HCT116 (cell line): ENCODE results near the gene RAPGEF1. TPM values are rescaled to one million over a fixed set of nuclear protein-coding genes. Genes with fewer than 3 reads are reported as not detected.

Source experiments
- ATAC-seq: fragments of 200-7000 bp; cut with Tn5 transposase; 2 replicates; pipeline ENCODE4 v1.9.1; 2020; ENCODE audit warnings: mild to moderate bottlenecking, moderate library complexity
- BruUV-seq: library from RNA; stranded (reverse); fragments of 400-500 nt; replicated peaks from 2 replicates; lab custom pipeline; 2021; lab: Mats Ljungman, UMichigan
- CTCF ChIA-PET: fragments of 300-600 bp; sonication (Branson Sonifier 250); formaldehyde crosslinking; loops from one replicate; lab custom pipeline; 2021; ENCODE audit warnings: antibody characterized with exemption; lab: Charles Lee
- POLR2A ChIA-PET: fragments of 300-600, 350-600 bp; sonication (Branson Sonifier 250); formaldehyde crosslinking; loops from one replicate; lab custom pipeline; 2021; ENCODE audit warnings: antibody characterized with exemption; lab: Charles Lee
- RAD21 ChIA-PET, 2 experiments: fragments of 300-600 bp; sonication (Branson Sonifier 250); formaldehyde crosslinking; loops; one replicate each; lab custom pipeline; 2023; ENCODE audit warnings: low total read pairs in 2 of 2; ENCODE audit not compliant: uncharacterized antibody in 2 of 2, unreplicated experiment in 2 of 2, low non-redundant PET in 1 of 2; lab: Charles Lee
- DNase-seq: peaks from one replicate; pipeline ENCODE4 v3.0.0-alpha.2; 2010; ENCODE audit warnings: low read depth, low spot score
- H2AFZ ChIP-seq: fragments of 200-600 bp; shearing (Covaris generic), sonication (generic); 2 replicates; pipeline ENCODE4 v1.6.1; 2017; ENCODE audit warnings: low read depth, mixed run types, mixed read lengths, antibody characterized with exemption, low read length; ENCODE audit not compliant: poor library complexity, severe bottlenecking
- H3K27ac ChIP-seq: 2 replicates; pipeline ENCODE4 v1.5.1; 2012; ENCODE audit warnings: low read depth, low read length
- H3K27me3 ChIP-seq: fragments of 200-600 bp; sonication (generic); 2 replicates; pipeline ENCODE4 v1.6.1; 2016; ENCODE audit warnings: mixed run types, low read length, mixed read lengths; ENCODE audit not compliant: insufficient read depth
- H3K36me3 ChIP-seq, 2 experiments: fragments of 200-500 bp in 1 of 2; fragments of 200-600 bp in 1 of 2; sonication (Bioruptor generic) in 1 of 2; sonication (generic) in 1 of 2; 2 replicates each; pipeline versions ENCODE4 v1.5.1 to v1.6.1; 2014 to 2016; ENCODE audit warnings: low read length in 2 of 2, inconsistent platforms in 1 of 2, mixed read lengths in 1 of 2, mixed run types in 1 of 2; ENCODE audit not compliant: insufficient read depth in 2 of 2, control insufficient read depth in 1 of 2
- H3K4me1 ChIP-seq, 2 experiments: fragments of 200-600 bp in 1 of 2; sonication (generic) in 1 of 2; 2 replicates each; pipeline versions ENCODE4 v1.5.1 to v1.6.1; 2012 to 2017; ENCODE audit warnings: low read length in 2 of 2, inconsistent platforms in 1 of 2, mild to moderate bottlenecking in 1 of 2, mixed read lengths in 1 of 2, mixed run types in 1 of 2, moderate library complexity in 1 of 2; ENCODE audit not compliant: insufficient read depth in 2 of 2, control insufficient read depth in 1 of 2
- H3K4me2 ChIP-seq: fragments of 200-600 bp; sonication (generic); 2 replicates; pipeline ENCODE4 v1.6.1; 2017; ENCODE audit warnings: mixed run types, low read length, mixed read lengths
- H3K4me3 ChIP-seq, 2 experiments: fragments of 200-600 bp in 1 of 2; sonication (generic) in 1 of 2; replicated peaks in 1 of 2; 2 replicates each; pipeline ENCODE4 v1.5.1; 2011 to 2016; ENCODE audit warnings: low read length in 2 of 2, control low read depth in 1 of 2, low read depth in 1 of 2, mild to moderate bottlenecking in 1 of 2, mixed read lengths in 1 of 2, mixed run types in 1 of 2
- H3K79me2 ChIP-seq: fragments of 200-600 bp; sonication (generic); 2 replicates; pipeline ENCODE4 v1.6.1; 2017; ENCODE audit warnings: mild to moderate bottlenecking, mixed run types, low read length, moderate library complexity, mixed read lengths; ENCODE audit not compliant: insufficient read depth
- H3K9ac ChIP-seq: fragments of 200-600 bp; sonication (generic); 2 replicates; pipeline ENCODE4 v1.6.1; 2016; ENCODE audit warnings: low read length, mixed read lengths
- H3K9me2 ChIP-seq: fragments of 200-600 bp; sonication (generic), shearing (Covaris generic); 2 replicates; pipeline ENCODE4 v1.6.1; 2017; ENCODE audit warnings: mixed run types, mild to moderate bottlenecking, moderate library complexity; ENCODE audit not compliant: insufficient read depth
- H3K9me3 ChIP-seq, 2 experiments: fragments of 200-500 bp in 1 of 2; fragments of 200-600 bp in 1 of 2; sonication (Bioruptor generic) in 1 of 2; sonication (generic) in 1 of 2; 2 replicates each; pipeline ENCODE4 v1.6.1; 2014 to 2017; ENCODE audit warnings: low read length in 2 of 2, mixed read lengths in 2 of 2, inconsistent platforms in 1 of 2, low read depth in 1 of 2, mild to moderate bottlenecking in 1 of 2, mixed run types in 1 of 2, moderate library complexity in 1 of 2; ENCODE audit not compliant: control insufficient read depth in 1 of 2, insufficient read depth in 1 of 2
- H4K20me1 ChIP-seq: fragments of 200-600 bp; sonication (generic), shearing (Covaris generic); 2 replicates; pipeline ENCODE4 v1.6.1; 2017; ENCODE audit warnings: mixed run types, mild to moderate bottlenecking, moderate library complexity; ENCODE audit not compliant: insufficient read depth
- CBX3 ChIP-seq: IDR thresholded peaks from 2 replicates; pipeline ENCODE4 v1.6.1; 2012; ENCODE audit warnings: low read depth
- CEBPB ChIP-seq: IDR thresholded peaks from 2 replicates; pipeline ENCODE4 v1.6.1; 2012; ENCODE audit warnings: low read depth
- ELF1 ChIP-seq: IDR thresholded peaks from 2 replicates; pipeline ENCODE4 v1.6.1; 2012; ENCODE audit warnings: low read depth, borderline replicate concordance
- EZH2 ChIP-seq: fragments of 200-600 bp; sonication (generic); IDR thresholded peaks from 2 replicates; pipeline ENCODE4 v1.6.1; 2017; ENCODE audit warnings: antibody characterized with exemption, mixed run types
- EZH2phosphoT487 ChIP-seq: fragments of 200-600 bp; IDR thresholded peaks from 2 replicates; pipeline ENCODE4 v1.6.1; 2018; ENCODE audit warnings: antibody characterized with exemption, borderline replicate concordance
- JUND ChIP-seq: IDR thresholded peaks from 2 replicates; pipeline ENCODE4 v1.6.1; 2012
- MAX ChIP-seq: IDR thresholded peaks from 2 replicates; pipeline ENCODE4 v1.6.1; 2012
- POLR2A ChIP-seq: IDR thresholded peaks from 2 replicates; pipeline ENCODE4 v1.7.0; 2011; ENCODE audit warnings: borderline replicate concordance; ENCODE audit not compliant: insufficient read depth, insufficient read length; ENCODE audit errors: extremely low read depth
- POLR2AphosphoS5 ChIP-seq: IDR thresholded peaks from 2 replicates; pipeline ENCODE4 v1.6.1; 2011; ENCODE audit warnings: mild to moderate bottlenecking, low read depth, low read length, moderate library complexity
- RAD21 ChIP-seq: IDR thresholded peaks from 2 replicates; pipeline ENCODE4 v1.6.1; 2012; ENCODE audit warnings: low read depth, mild to moderate bottlenecking
- SIN3A ChIP-seq: IDR thresholded peaks from 2 replicates; pipeline ENCODE4 v1.6.1; 2012; ENCODE audit warnings: low read depth
- SRF ChIP-seq: IDR thresholded peaks from 2 replicates; pipeline ENCODE4 v1.6.1; 2012; ENCODE audit warnings: low read depth
- TCF7L2 ChIP-seq: IDR thresholded peaks from 2 replicates; pipeline ENCODE4 v1.7.0; 2011; ENCODE audit warnings: borderline replicate concordance, inconsistent platforms; ENCODE audit not compliant: insufficient read depth, insufficient read length; ENCODE audit errors: extremely low read depth
- ZBTB33 ChIP-seq: IDR thresholded peaks from 2 replicates; pipeline ENCODE4 v1.6.1; 2011; ENCODE audit warnings: mild to moderate bottlenecking, low read length, moderate library complexity; ENCODE audit not compliant: insufficient replicate concordance; ENCODE audit errors: extremely low read depth
- ZFX ChIP-seq: fragments of 450-650 bp; IDR thresholded peaks from 2 replicates; pipeline ENCODE4 v1.6.1; 2017
- ZNF274 ChIP-seq: fragments of 200-500 bp; sonication (Bioruptor generic); IDR thresholded peaks from 2 replicates; pipeline ENCODE4 v1.6.1; 2014; ENCODE audit warnings: mild to moderate bottlenecking, low read depth, low read length, inconsistent platforms
- intact Hi-C: fragments of 100-400 bp; cut with micrococcal nuclease; formaldehyde crosslinking; loops from 2 replicates; pipeline ENCODE4 v1.10.0; 2022
- total RNA-seq: library from RNA; stranded (reverse); gene quantifications from one replicate; pipeline ENCODE4 v1.2.1, GENCODE V29; 2021; ENCODE audit not compliant: unreplicated experiment

The RAPGEF1 gene
- total RNA-seq, 1 experiment from 2014 or later: 43.0 TPM

- no TSS peak for BruUV-seq
- Histone ChIP-seq H3K27me3 (no peaks in the 10 kb centered on the region), H3K9me2 (no peaks in the 10 kb centered on the region), H3K9ac (no peak overlapping the region), H3K4me2 (no peak overlapping the region), H2AFZ (no peak overlapping the region), H3K9me3 (no peaks in the 10 kb centered on the region), H3K4me1 (no peaks in the 10 kb centered on the region), H3K79me2 (no peaks in the 10 kb centered on the region), H3K4me3 (no peak overlapping the region), H4K20me1 (no peaks in the 10 kb centered on the region), H3K36me3 (no peaks in the 10 kb centered on the region; a peak in 1 of 4 replicates), H3K27ac (no peak overlapping the region)
- intact Hi-C loops: no loop called here
- no peak for TF ChIP-seq ZFX
- TF ChIP-seq CBX3: no peak
- no peak for TF ChIP-seq POLR2A
- no peak for TF ChIP-seq ZNF274
- no peak for TF ChIP-seq EZH2
- no peak for TF ChIP-seq MAX
- no peak for TF ChIP-seq SRF
- no peak for TF ChIP-seq ZBTB33
- TF ChIP-seq POLR2AphosphoS5: no peak
- CTCF ChIA-PET: interaction anchor here (1.3 kb wide), 1 partner anchor 156 kb away, joined by 4 read pairs; no protein-coding TSS in a partner anchor
- DNase-seq (no peak), ATAC-seq (no peak)
- POLR2A ChIA-PET: no interaction called here
- RAD21 ChIA-PET: no interaction called here
These were observed 149.4 kb downstream of the RAPGEF1 start for GRCh38 chr9:131590449-131590848.

GRCh38 chr9:131589993-131590392 is 149.9 kb downstream of the RAPGEF1 start:
- Histone ChIP-seq H2AFZ (no peak overlapping the region), H3K4me1 (no peaks in the 10 kb centered on the region), H3K4me2 (no peak overlapping the region), H3K27ac (no peak overlapping the region), H3K36me3 (no peaks in the 10 kb centered on the region; a peak in 1 of 4 replicates), H3K79me2 (no peaks in the 10 kb centered on the region), H3K9ac (no peak overlapping the region), H3K4me3 (no peak overlapping the region), H3K9me2 (no peaks in the 10 kb centered on the region), H3K9me3 (no peaks in the 10 kb centered on the region), H4K20me1 (no peaks in the 10 kb centered on the region), H3K27me3 (no peaks in the 10 kb centered on the region)
- ChIA-PET POLR2A (no interaction called here), RAD21 (no interaction called here), CTCF (no interaction called here)
- TF ChIP-seq EZH2phosphoT487 (no peak), CEBPB (no peak), ZNF274 (no peak), TCF7L2 (no peak), ELF1 (no peak), MAX (no peak), JUND (no peak), CBX3 (no peak), POLR2A (no peak), SIN3A (no peak), POLR2AphosphoS5 (no peak), SRF (no peak), RAD21 (no peak)
- ATAC-seq (no peak), DNase-seq (no peak)
- no TSS peak for BruUV-seq
- intact Hi-C loops: no loop called here
